ENCODE data around the gene MED16.

MED16 gene

DNA sequence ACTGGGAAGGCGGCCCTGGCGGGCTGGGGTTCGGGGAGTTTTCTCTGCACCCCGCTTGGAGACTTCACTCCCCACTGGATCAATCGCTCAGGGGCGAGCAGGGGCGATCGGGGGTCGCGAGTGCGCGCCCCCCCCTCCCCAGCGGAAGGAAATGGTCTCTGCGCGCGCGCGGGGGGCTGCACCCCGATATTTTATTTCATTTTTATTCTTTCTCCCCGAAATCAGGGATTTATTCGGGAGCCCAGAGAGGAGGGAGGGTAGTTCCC lies 33.3 kb upstream of the MED16 start:
- H3K4me1 ChIP-seq (ENCODE audit: insufficient read depth, low read length, poor library complexity, severe bottlenecking): peaks cover 2% of the 10 kb centered on the region
- H2AFZ ChIP-seq (ENCODE audit: low read length): peak overlapping the region; percentile 73
- no peaks in the 10 kb centered on the region for H3F3A ChIP-seq (ENCODE audit: low read depth)
- no peaks in the 10 kb centered on the region for H3K9me2 ChIP-seq (replicated peaks; ENCODE audit: low read depth, low read length)
- no peak for TF ChIP-seq EZH2phosphoT487 (IDR thresholded peaks at IDR 0.05; ENCODE audit: borderline replicate concordance)
- TF ChIP-seq, protein P1, sequence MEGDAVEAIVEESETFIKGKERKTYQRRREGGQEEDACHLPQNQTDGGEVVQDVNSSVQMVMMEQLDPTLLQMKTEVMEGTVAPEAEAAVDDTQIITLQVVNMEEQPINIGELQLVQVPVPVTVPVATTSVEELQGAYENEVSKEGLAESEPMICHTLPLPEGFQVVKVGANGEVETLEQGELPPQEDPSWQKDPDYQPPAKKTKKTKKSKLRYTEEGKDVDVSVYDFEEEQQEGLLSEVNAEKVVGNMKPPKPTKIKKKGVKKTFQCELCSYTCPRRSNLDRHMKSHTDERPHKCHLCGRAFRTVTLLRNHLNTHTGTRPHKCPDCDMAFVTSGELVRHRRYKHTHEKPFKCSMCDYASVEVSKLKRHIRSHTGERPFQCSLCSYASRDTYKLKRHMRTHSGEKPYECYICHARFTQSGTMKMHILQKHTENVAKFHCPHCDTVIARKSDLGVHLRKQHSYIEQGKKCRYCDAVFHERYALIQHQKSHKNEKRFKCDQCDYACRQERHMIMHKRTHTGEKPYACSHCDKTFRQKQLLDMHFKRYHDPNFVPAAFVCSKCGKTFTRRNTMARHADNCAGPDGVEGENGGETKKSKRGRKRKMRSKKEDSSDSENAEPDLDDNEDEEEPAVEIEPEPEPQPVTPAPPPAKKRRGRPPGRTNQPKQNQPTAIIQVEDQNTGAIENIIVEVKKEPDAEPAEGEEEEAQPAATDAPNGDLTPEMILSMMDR (conservative IDR thresholded peaks at IDR 0.05; ENCODE audit: low read length): no peak
- peak overlapping the region; percentile 81 for H3K4me2 ChIP-seq (ENCODE audit: low read depth, low read length, poor library complexity, severe bottlenecking)
- H3K4me3 ChIP-seq (ENCODE audit: low read length, poor library complexity, severe bottlenecking): peak overlapping the region; percentile 100
- H3K36me3 ChIP-seq (ENCODE audit: insufficient read depth, low read length): no peaks in the 10 kb centered on the region
- no peaks in the 10 kb centered on the region for H3K9me3 ChIP-seq (ENCODE audit: insufficient read depth, low read depth, low read length)
- H3K9ac ChIP-seq (ENCODE audit: low read depth, low read length, poor library complexity, severe bottlenecking): peak overlapping the region; percentile 98
- H3K27me3 ChIP-seq (ENCODE audit: insufficient read depth, low read length, poor library complexity, severe bottlenecking): peaks cover 5% of the 10 kb centered on the region
- H4K20me1 ChIP-seq (ENCODE audit: insufficient read depth, low read length, poor library complexity, severe bottlenecking): peaks cover 4% of the 10 kb centered on the region
- peaks cover 31% of the 10 kb centered on the region for H3K79me2 ChIP-seq (ENCODE audit: insufficient read depth, low read length)

DNA sequence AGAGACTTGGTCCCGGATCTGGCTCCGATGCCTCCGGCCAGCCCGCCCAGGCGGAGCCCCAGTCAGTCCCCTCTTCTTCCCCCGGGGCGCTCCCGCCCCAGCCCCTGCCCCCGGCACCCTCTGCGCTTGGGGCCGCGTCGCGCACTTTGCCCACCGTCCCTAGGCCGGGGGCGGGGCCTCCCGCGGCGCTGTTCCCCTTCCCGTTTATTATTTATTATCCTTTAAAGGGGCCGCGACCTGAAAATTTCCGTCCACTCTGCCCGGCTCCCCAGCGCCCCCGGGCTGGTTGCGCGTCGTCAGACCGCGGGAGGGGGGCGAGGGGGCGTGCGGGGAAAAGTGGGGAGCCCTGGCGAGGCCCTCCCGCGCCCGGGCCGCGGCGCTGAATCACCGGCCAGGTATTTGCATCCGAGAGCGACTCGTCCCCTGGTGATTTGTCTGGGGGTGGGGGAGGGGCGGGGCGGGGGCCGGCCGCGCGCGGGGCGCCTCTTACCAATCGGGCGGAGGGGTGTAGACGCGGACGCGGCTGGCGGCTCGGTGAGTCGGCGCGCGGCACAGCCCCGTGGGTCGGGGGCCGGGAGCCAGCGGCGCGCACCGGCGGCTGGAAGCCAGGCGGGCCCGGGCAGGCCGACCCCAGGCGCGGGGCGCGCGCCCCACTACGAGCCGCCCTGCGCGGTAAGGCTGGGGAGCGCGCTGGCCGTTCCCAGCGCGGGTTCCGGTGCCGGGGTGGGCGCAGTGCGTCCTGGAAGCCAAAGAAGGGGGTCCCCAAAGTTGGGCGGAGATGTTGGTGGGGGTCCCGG lies 32.7 kb upstream of the MED16 start, which contains the start of gene ARID3A:
ARID3A (plus strand) TSS at position 510 of the 797 bp plus-strand sequence. CDS start 3,494 bp downstream, outside the sequence.
- Histone ChIP-seq H2AFZ (ENCODE audit: low read length) (peak within 1 kb of the TSS; percentile 93), H4K20me1 (ENCODE audit: insufficient read depth, low read length, poor library complexity, severe bottlenecking) (peaks cover 4% of the 10 kb centered on the region), H3K36me3 (ENCODE audit: insufficient read depth, low read length) (no peaks in the 10 kb centered on the region), H3K9ac (ENCODE audit: low read depth, low read length, poor library complexity, severe bottlenecking) (peak within 1 kb of the TSS; percentile 98), H3K4me1 (ENCODE audit: insufficient read depth, low read length, poor library complexity, severe bottlenecking) (peaks cover 2% of the 10 kb centered on the region), H3K79me2 (ENCODE audit: insufficient read depth, low read length) (peaks cover 31% of the 10 kb centered on the region), H3K27me3 (ENCODE audit: insufficient read depth, low read length, poor library complexity, severe bottlenecking) (peaks cover 5% of the 10 kb centered on the region), H3F3A (ENCODE audit: low read depth) (no peaks in the 10 kb centered on the region), H3K4me2 (ENCODE audit: low read depth, low read length, poor library complexity, severe bottlenecking) (peak within 1 kb of the TSS; percentile 92), H3K4me3 (ENCODE audit: low read length, poor library complexity, severe bottlenecking) (peak within 1 kb of the TSS; percentile 100), H3K9me3 (ENCODE audit: insufficient read depth, low read depth, low read length) (no peaks in the 10 kb centered on the region), H3K9me2 (replicated peaks; ENCODE audit: low read depth, low read length) (no peaks in the 10 kb centered on the region)
- TF ChIP-seq EZH2phosphoT487 (IDR thresholded peaks at IDR 0.05; ENCODE audit: borderline replicate concordance): no peak
- TF ChIP-seq, protein P1 (conservative IDR thresholded peaks at IDR 0.05; ENCODE audit: low read length): no peak

DNA sequence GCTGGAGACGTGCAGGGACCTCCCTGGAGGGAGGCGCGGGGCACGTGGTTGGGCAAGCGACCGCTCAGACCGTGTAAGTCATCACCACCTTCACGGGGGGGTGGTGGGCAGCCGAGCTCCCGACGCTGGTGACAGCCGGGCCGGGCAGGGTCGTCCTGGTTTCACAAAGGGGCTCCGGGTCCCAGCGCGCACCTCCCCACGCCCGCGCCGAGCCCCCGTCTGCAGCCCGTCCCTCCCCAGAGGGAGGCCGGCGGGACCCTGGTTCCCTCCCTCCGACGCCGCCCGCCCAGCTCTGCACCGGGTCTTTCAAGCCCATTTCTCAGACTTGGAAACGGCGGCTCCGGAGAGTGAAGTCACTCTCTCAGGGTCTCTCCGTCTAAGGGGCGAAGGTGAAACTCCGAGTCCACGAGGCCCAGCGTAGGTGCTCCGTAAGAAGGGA lies 32.1 kb upstream of the MED16 start:
- H3K4me3 ChIP-seq (ENCODE audit: low read length, poor library complexity, severe bottlenecking): peak overlapping the region; percentile 100
- peaks cover 4% of the 10 kb centered on the region for H4K20me1 ChIP-seq (ENCODE audit: insufficient read depth, low read length, poor library complexity, severe bottlenecking)
- H3K4me2 ChIP-seq (ENCODE audit: low read depth, low read length, poor library complexity, severe bottlenecking): peak overlapping the region; percentile 92
- H3K9me2 ChIP-seq (replicated peaks; ENCODE audit: low read depth, low read length): no peaks in the 10 kb centered on the region
- H3K36me3 ChIP-seq (ENCODE audit: insufficient read depth, low read length): no peaks in the 10 kb centered on the region
- peaks cover 2% of the 10 kb centered on the region for H3K4me1 ChIP-seq (ENCODE audit: insufficient read depth, low read length, poor library complexity, severe bottlenecking)
- H3F3A ChIP-seq (ENCODE audit: low read depth): no peaks in the 10 kb centered on the region
- H3K27me3 ChIP-seq (ENCODE audit: insufficient read depth, low read length, poor library complexity, severe bottlenecking): peaks cover 5% of the 10 kb centered on the region
- peaks cover 31% of the 10 kb centered on the region for H3K79me2 ChIP-seq (ENCODE audit: insufficient read depth, low read length)
- TF ChIP-seq, protein P1 (conservative IDR thresholded peaks at IDR 0.05; ENCODE audit: low read length): no peak
- TF ChIP-seq EZH2phosphoT487 (IDR thresholded peaks at IDR 0.05; ENCODE audit: borderline replicate concordance): no peak
- H3K9ac ChIP-seq (ENCODE audit: low read depth, low read length, poor library complexity, severe bottlenecking): peak overlapping the region; percentile 98
- no peaks in the 10 kb centered on the region for H3K9me3 ChIP-seq (ENCODE audit: insufficient read depth, low read depth, low read length)
- H2AFZ ChIP-seq (ENCODE audit: low read length): peak overlapping the region; percentile 93
